ENCODE results near the gene UBAP2. TPM values are rescaled to one million over a fixed set of nuclear protein-coding genes. Genes with fewer than 3 reads are reported as not detected.

Gene UBAP2
- polyA plus RNA-seq, 1 of the 3 experiments (the other 2 are of a cell fraction): 15.8 TPM

GRCh38 chr9:33959725-33960124 is 89.0 kb downstream of the UBAP2 start (continued):
- TF ChIP-seq TAF1 (IDR thresholded peaks at IDR 0.05; ENCODE audit: borderline replicate concordance, low read depth, low read length) (no peak), YY1 (IDR thresholded peaks at IDR 0.05; ENCODE audit: low read depth) (no peak), IRF3 (IDR thresholded peaks at IDR 0.05; ENCODE audit: low read depth, low read length) (no peak), EZH2phosphoT487 (IDR thresholded peaks at IDR 0.05; ENCODE audit: borderline replicate concordance, low read depth) (no peak), FOXM1 (IDR thresholded peaks at IDR 0.05; ENCODE audit: low read depth) (no peak), MEF2A (IDR thresholded peaks at IDR 0.05; ENCODE audit: borderline replicate concordance, low read depth) (no peak), GABPA (IDR thresholded peaks at IDR 0.05; ENCODE audit: low read depth) (no peak)
- TF ChIP-seq, protein P1, sequence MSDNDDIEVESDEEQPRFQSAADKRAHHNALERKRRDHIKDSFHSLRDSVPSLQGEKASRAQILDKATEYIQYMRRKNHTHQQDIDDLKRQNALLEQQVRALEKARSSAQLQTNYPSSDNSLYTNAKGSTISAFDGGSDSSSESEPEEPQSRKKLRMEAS (IDR thresholded peaks at IDR 0.05; ENCODE audit: low read depth): no peak

DNA sequence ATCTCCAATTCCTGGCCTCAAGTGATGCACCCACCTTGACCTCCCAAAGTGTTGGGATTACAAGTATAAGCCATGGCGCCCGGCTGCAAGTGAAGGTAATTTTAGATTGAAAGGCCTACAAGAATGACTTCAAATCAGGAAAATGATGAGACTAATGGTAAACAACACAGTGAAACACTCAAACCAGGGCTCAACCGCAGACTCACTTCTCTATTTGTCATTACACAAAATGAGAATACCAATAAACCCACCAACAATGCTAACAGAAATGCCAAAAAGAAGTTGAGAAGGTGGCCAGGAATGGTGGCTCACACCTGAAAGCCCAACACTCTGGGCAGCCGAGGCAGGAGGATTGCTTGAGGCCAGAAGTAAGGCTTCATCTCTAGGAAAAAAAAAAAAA is 92.1 kb downstream of the UBAP2 start:
- Histone ChIP-seq H2AFZ (ENCODE audit: low read depth) (no peak overlapping the region), H3K36me3 (replicated peaks in 1 of 2; ENCODE audit: control insufficient read depth in 1 of 2, insufficient read depth in 2 of 2, low read length in 1 of 2) (peaks cover 18 to 42% of the 10 kb centered on the region in 2 experiments), H3K9ac (no peak overlapping the region), H3K4me3 (ENCODE audit: low read depth in 2 of 2, low read length in 1 of 2) (no peak overlapping the region), H3K27ac (ENCODE audit: low read depth in 2 of 2, low read length in 1 of 2) (no peak overlapping the region), H3K4me1 (ENCODE audit: control insufficient read depth in 1 of 2, insufficient read depth in 2 of 2, low read depth in 1 of 2, low read length in 1 of 2) (no peaks in the 10 kb centered on the region), H4K20me1 (ENCODE audit: insufficient read depth) (no peaks in the 10 kb centered on the region), H3K79me2 (ENCODE audit: insufficient read depth) (peaks cover 5% of the 10 kb centered on the region; the same call in 1 of the 2 replicates), H3K27me3 (ENCODE audit: insufficient read depth) (no peaks in the 10 kb centered on the region), H3K9me3 (no peaks in the 10 kb centered on the region), H3K9me2 (no peaks in the 10 kb centered on the region), H3K4me2 (no peak overlapping the region), H3F3A (replicated peaks; ENCODE audit: insufficient read depth) (no peaks in the 10 kb centered on the region)
- ChIA-PET POLR2A (no interaction called here), CTCF (no interaction called here)
- no peak for DNase-seq
- no peak for TF ChIP-seq RXRA (IDR thresholded peaks at IDR 0.05; ENCODE audit: borderline replicate concordance, low read depth)
- no peak for TF ChIP-seq TAF1 (IDR thresholded peaks at IDR 0.05; ENCODE audit: borderline replicate concordance, low read depth, low read length)
- no peak for TF ChIP-seq ZBTB33 (IDR thresholded peaks at IDR 0.05; ENCODE audit: borderline replicate concordance, low read depth)
- TF ChIP-seq ELF1 (IDR thresholded peaks at IDR 0.05): no peak
- TF ChIP-seq GABPA (IDR thresholded peaks at IDR 0.05; ENCODE audit: low read depth): no peak
- no peak for TF ChIP-seq FOSL2 (IDR thresholded peaks at IDR 0.05; ENCODE audit: borderline replicate concordance, low read depth)
- TF ChIP-seq GATA2 (CRISPR knock-in tag; IDR thresholded peaks at IDR 0.05): no peak
- TF ChIP-seq PBX3 (IDR thresholded peaks at IDR 0.05): no peak
- no peak for TF ChIP-seq CTCF (IDR thresholded peaks at IDR 0.05)
- TF ChIP-seq USF2 (IDR thresholded peaks at IDR 0.05; ENCODE audit: borderline replicate concordance, low read depth, low read length): no peak
- TF ChIP-seq, protein P1 (IDR thresholded peaks at IDR 0.05; ENCODE audit: low read depth): no peak
- TF ChIP-seq IRF3 (IDR thresholded peaks at IDR 0.05; ENCODE audit: low read depth, low read length): no peak
- 94% methylated on average over 4 of the region's 4 CpGs for WGBS (ENCODE audit: low lambda C conversion rate)
